Right atrium auricular region (tissue), 2 donors: ENCODE results near the gene HPSE. TPM values are rescaled to one million over a fixed set of nuclear protein-coding genes. Genes with fewer than 3 reads are reported as not detected.

Source experiments
- DNase-seq: peaks from one replicate; pipeline ENCODE4 v3.0.0-alpha.2; 2019; ENCODE audit warnings: low spot score
- H3K27ac ChIP-seq, 2 donors: fragments of 200-600 bp; sonication (generic); 1 replicate in 1 of 2; 2 replicates in 1 of 2; pipeline ENCODE4 v1.5.1; 2016 to 2019
- H3K27me3 ChIP-seq, 2 donors: fragments of 200-600 bp; sonication (generic); one replicate each; pipeline versions ENCODE4 v1.5.1 to v1.6.0; 2017 to 2019
- H3K36me3 ChIP-seq: fragments of 200-600 bp; sonication (generic); one replicate; pipeline ENCODE4 v1.5.1; 2016
- H3K4me1 ChIP-seq, 2 donors: fragments of 200-600 bp; sonication (generic); one replicate each; pipeline versions ENCODE4 v1.5.1 to v1.6.0; 2017 to 2019
- H3K4me3 ChIP-seq, 2 donors: fragments of 200-600 bp; sonication (generic); 1 replicate in 1 of 2; 2 replicates in 1 of 2; pipeline ENCODE4 v1.5.1; 2017 to 2019; ENCODE audit warnings: mild to moderate bottlenecking in 1 of 2, moderate library complexity in 1 of 2
- H3K9me3 ChIP-seq, 2 donors: fragments of 200-600 bp; sonication (generic); one replicate each; pipeline ENCODE4 v1.5.1; 2019
- total RNA-seq, 2 donors: library from RNA; depleted of rRNA; stranded (reverse); fragments of >200 nt; gene quantifications; one replicate each; pipeline ENCODE4 v1.1.0, GENCODE V29; 2016
- TF ChIP-seq, protein P1 (sequence below), 2 donors: fragments of 200-600 bp; sonication (generic); IDR thresholded peaks; one replicate each; pipeline ENCODE4 v1.5.1; 2019; ENCODE audit warnings: antibody characterized with exemption in 2 of 2

Gene HPSE
- total RNA-seq, 2 donors from 2014 or later = 1.0 to 3.4 TPM

DNA sequence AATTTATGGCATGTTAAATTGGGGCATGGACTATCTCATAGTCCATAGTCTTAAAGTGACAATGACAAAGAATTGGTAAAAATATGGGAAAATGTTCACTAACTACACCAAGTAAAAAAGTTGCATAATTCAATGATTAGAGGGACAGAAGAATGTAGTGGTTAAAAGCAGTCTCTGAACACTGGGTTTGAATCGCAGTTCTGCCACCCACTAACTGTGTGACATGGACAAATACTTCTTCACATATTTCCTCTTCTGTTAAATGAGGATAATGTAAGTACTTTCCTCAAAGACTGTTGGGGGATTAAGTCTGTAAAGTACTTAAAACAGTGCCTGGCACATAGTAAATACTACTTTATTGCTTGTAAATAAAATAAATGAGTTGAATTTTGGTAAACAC lies 65.4 kb downstream of the HPSE start:
- no peak for DNase-seq
- TF ChIP-seq, protein P1, sequence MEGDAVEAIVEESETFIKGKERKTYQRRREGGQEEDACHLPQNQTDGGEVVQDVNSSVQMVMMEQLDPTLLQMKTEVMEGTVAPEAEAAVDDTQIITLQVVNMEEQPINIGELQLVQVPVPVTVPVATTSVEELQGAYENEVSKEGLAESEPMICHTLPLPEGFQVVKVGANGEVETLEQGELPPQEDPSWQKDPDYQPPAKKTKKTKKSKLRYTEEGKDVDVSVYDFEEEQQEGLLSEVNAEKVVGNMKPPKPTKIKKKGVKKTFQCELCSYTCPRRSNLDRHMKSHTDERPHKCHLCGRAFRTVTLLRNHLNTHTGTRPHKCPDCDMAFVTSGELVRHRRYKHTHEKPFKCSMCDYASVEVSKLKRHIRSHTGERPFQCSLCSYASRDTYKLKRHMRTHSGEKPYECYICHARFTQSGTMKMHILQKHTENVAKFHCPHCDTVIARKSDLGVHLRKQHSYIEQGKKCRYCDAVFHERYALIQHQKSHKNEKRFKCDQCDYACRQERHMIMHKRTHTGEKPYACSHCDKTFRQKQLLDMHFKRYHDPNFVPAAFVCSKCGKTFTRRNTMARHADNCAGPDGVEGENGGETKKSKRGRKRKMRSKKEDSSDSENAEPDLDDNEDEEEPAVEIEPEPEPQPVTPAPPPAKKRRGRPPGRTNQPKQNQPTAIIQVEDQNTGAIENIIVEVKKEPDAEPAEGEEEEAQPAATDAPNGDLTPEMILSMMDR (IDR thresholded peaks at IDR 0.05) = no peak
- H3K27ac ChIP-seq = no peak overlapping the region
- H3K4me3 ChIP-seq = no peak overlapping the region
- no peaks in the 10 kb centered on the region for H3K4me1 ChIP-seq
- no peaks in the 10 kb centered on the region for H3K27me3 ChIP-seq
- no peaks in the 10 kb centered on the region for H3K9me3 ChIP-seq
- H3K36me3 ChIP-seq = peaks cover 16% of the 10 kb centered on the region

DNA sequence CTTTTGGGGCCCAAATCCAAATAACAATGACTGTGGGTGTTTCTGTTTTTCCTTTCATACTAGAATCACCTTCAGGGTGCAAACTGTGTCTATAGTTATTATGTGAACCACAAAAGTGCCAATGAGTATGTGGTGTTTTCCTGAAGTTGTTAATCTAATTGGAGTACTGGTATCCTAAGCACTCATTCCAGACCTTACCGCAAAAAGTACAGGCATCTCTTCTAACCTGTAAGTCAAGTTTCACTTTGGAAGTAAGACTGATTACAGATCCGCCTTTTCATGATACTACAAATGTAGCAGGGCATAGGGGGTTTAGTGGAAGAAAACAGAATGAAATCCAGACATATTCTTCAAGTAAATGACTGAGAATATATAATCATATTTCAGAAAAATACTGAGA lies 66.2 kb downstream of the HPSE start:
- Histone ChIP-seq H3K36me3 (peaks cover 16% of the 10 kb centered on the region), H3K27ac (no peak overlapping the region), H3K4me1 (no peaks in the 10 kb centered on the region), H3K9me3 (no peaks in the 10 kb centered on the region), H3K27me3 (no peaks in the 10 kb centered on the region), H3K4me3 (no peak overlapping the region)
- DNase-seq = no peak
- TF ChIP-seq, protein P1 (IDR thresholded peaks at IDR 0.05) = no peak

DNA sequence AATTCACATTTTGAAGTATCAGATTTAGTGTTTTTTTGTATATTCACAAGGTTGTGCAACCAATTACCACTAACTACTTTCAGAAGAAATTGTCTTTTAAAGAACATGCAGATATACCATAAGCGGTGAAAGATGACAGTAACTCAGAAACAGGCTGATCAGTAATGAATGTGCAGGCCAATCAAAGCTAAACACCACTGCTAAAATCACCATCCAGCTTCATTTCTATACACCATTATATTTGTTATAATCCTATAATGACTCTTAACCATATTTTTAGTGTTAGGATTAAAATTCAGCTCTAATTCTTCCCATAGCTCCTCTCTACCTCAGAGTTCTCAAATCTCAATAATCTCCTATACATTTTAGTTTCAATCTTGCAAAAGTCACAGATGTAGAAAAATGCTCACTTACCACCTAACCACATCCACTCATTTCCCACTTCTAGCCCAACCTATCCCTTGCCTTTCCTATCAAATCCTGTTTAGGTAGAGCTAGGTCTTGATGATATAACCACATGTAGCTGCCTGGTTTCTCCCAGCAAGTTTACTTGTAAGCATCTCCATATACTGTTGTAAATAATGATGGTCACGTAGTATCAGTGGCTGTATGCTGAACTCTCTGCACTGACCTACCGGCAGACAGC lies 66.7 kb downstream of the HPSE start:
- Histone ChIP-seq H3K9me3 (no peaks in the 10 kb centered on the region), H3K4me1 (no peaks in the 10 kb centered on the region), H3K36me3 (peaks cover 16% of the 10 kb centered on the region), H3K4me3 (no peak overlapping the region), H3K27ac (no peak overlapping the region), H3K27me3 (no peaks in the 10 kb centered on the region)
- TF ChIP-seq, protein P1 (IDR thresholded peaks at IDR 0.05) = no peak
- DNase-seq = no peak

- Histone ChIP-seq H3K9me3 (no peaks in the 10 kb centered on the region), H3K27ac (no peak overlapping the region), H3K4me1 (no peaks in the 10 kb centered on the region), H3K4me3 (no peak overlapping the region), H3K27me3 (no peaks in the 10 kb centered on the region), H3K36me3 (peaks cover 16% of the 10 kb centered on the region)
- TF ChIP-seq, protein P1 (IDR thresholded peaks at IDR 0.05) = no peak
- no peak for DNase-seq
Measured at GRCh38 chr4:83267121-83267829, 67.4 kb downstream of the HPSE start.

DNA sequence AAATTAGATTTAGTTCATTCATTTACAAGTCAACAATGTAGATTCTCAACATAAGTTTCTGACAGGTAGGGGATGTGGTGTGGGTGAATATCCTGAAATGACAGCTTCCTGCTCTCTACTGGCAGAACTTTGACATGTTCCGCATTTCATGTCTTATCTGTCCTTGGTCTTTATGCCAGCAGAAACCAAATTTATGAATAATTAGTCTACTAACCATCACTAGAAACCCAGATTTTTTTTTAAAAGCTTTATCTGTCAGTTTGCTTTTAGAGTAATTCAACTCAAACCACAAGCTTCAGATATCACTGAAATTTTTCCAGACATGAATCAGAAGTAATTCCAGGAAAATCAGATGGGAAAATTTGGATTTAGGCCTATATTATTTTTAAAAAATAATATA lies 68.0 kb downstream of the HPSE start:
- no peaks in the 10 kb centered on the region for H3K9me3 ChIP-seq
- H3K27me3 ChIP-seq = no peaks in the 10 kb centered on the region
- H3K27ac ChIP-seq = no peak overlapping the region
- no peak overlapping the region for H3K4me3 ChIP-seq
- DNase-seq = no peak
- TF ChIP-seq, protein P1 (IDR thresholded peaks at IDR 0.05) = no peak
- peaks cover 13% of the 10 kb centered on the region for H3K36me3 ChIP-seq
- no peaks in the 10 kb centered on the region for H3K4me1 ChIP-seq
